Measurements from ENCODE around the gene AAK1. TPM values are rescaled to one million over a fixed set of nuclear protein-coding genes. Genes with fewer than 3 reads are reported as not detected.
"Not testable (repeated sequence)": the region's sequence is repeated elsewhere in the genome, so short reads cannot be mapped to it uniquely, and the experiment has no call there.

Gene AAK1
- total RNA-seq, 3 donors from 2014 or later = 37.9 to 54.0 (median 44.9) TPM

GRCh38 chr2:69575926-69576325 is 67.6 kb downstream of the AAK1 start:
- no peak overlapping the region for H3K27ac ChIP-seq
- no peak overlapping the region for H3K4me3 ChIP-seq
- intact Hi-C loops (cut with DNase I; ENCODE audit: low total_unique reads) = no loop called here
- H3K9me3 ChIP-seq = no peaks in the 10 kb centered on the region
- no peak for DNase-seq (ENCODE audit: low spot score in 2 of 2)
- H3K27me3 ChIP-seq = no peaks in the 10 kb centered on the region
- no peaks in the 10 kb centered on the region for H3K36me3 ChIP-seq
- peaks cover 0 to 4% of the 10 kb centered on the region in 2 donors for H3K4me1 ChIP-seq
- TF ChIP-seq POLR2A (IDR thresholded peaks at IDR 0.05) (no peak), POLR2AphosphoS5 (IDR thresholded peaks at IDR 0.05) (no peak)
- TF ChIP-seq, protein P1, sequence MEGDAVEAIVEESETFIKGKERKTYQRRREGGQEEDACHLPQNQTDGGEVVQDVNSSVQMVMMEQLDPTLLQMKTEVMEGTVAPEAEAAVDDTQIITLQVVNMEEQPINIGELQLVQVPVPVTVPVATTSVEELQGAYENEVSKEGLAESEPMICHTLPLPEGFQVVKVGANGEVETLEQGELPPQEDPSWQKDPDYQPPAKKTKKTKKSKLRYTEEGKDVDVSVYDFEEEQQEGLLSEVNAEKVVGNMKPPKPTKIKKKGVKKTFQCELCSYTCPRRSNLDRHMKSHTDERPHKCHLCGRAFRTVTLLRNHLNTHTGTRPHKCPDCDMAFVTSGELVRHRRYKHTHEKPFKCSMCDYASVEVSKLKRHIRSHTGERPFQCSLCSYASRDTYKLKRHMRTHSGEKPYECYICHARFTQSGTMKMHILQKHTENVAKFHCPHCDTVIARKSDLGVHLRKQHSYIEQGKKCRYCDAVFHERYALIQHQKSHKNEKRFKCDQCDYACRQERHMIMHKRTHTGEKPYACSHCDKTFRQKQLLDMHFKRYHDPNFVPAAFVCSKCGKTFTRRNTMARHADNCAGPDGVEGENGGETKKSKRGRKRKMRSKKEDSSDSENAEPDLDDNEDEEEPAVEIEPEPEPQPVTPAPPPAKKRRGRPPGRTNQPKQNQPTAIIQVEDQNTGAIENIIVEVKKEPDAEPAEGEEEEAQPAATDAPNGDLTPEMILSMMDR (IDR thresholded peaks at IDR 0.05) = no peak

DNA sequence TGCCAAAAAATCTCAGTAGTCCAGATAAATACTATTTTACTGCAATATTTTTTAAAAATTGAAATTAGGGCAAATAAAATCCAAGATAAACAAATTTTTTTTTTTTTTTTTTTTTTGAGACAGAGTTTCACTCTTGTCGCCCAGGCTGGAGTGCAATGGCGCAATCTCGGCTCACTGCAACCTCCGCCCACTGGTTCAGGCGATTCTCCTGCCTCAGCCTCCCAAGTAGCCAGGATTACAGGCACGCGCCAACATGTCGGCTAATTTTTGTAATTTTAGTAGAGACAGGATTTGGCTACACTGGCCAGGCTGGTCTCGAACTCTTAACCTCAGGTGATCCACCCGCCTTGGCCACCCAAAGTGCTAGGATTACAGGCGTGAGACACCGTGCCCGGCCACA is 68.2 kb downstream of the AAK1 start:
- DNase-seq (ENCODE audit: low spot score in 2 of 2); H3K36me3 ChIP-seq; H3K4me3 ChIP-seq; intact Hi-C loops (cut with DNase I; ENCODE audit: low total_unique reads); H3K4me1 ChIP-seq; H3K27ac ChIP-seq; H3K27me3 ChIP-seq; H3K9me3 ChIP-seq: not testable (repeated sequence)

- no peak for DNase-seq (ENCODE audit: low spot score in 2 of 2)
- TF ChIP-seq, protein P1 (IDR thresholded peaks at IDR 0.05) = no peak
- no peak for TF ChIP-seq POLR2A (IDR thresholded peaks at IDR 0.05)
- TF ChIP-seq POLR2AphosphoS5 (IDR thresholded peaks at IDR 0.05) = no peak
- peaks cover 0 to 4% of the 10 kb centered on the region in 2 donors for H3K4me1 ChIP-seq
- H3K36me3 ChIP-seq = no peaks in the 10 kb centered on the region
- no peaks in the 10 kb centered on the region for H3K9me3 ChIP-seq
- H3K4me3 ChIP-seq = no peak overlapping the region
- intact Hi-C loops (cut with DNase I; ENCODE audit: low total_unique reads) = no loop called here
- no peaks in the 10 kb centered on the region for H3K27me3 ChIP-seq
- H3K27ac ChIP-seq = no peak overlapping the region
Observed at GRCh38 chr2:69572641-69573040, 70.9 kb downstream of the AAK1 start.

GRCh38 chr2:69571189-69571588 is 72.3 kb downstream of the AAK1 start:
- no peak overlapping the region for H3K4me3 ChIP-seq
- DNase-seq (ENCODE audit: low spot score in 2 of 2) = no peak
- H3K36me3 ChIP-seq = no peaks in the 10 kb centered on the region
- intact Hi-C loops (cut with DNase I; ENCODE audit: low total_unique reads) = no loop called here
- TF ChIP-seq, protein P1 (IDR thresholded peaks at IDR 0.05) = no peak
- no peak for TF ChIP-seq POLR2A (IDR thresholded peaks at IDR 0.05)
- no peak for TF ChIP-seq POLR2AphosphoS5 (IDR thresholded peaks at IDR 0.05)
- H3K27me3 ChIP-seq = no peaks in the 10 kb centered on the region
- peaks cover 0 to 4% of the 10 kb centered on the region in 2 donors for H3K4me1 ChIP-seq
- no peaks in the 10 kb centered on the region for H3K9me3 ChIP-seq
- no peak overlapping the region for H3K27ac ChIP-seq

- intact Hi-C loops (cut with DNase I; ENCODE audit: low total_unique reads) = no loop called here
Observed at GRCh38 chr2:69570474-69570873, 73.1 kb downstream of the AAK1 start.

More at GRCh38 chr2:69570474-69570873, 73.1 kb downstream of the AAK1 start:
- no peak for DNase-seq (ENCODE audit: low spot score in 2 of 2)
- no peaks in the 10 kb centered on the region for H3K27me3 ChIP-seq
- H3K27ac ChIP-seq = no peak overlapping the region
- no peak overlapping the region for H3K4me3 ChIP-seq
- H3K9me3 ChIP-seq = no peaks in the 10 kb centered on the region
- no peak for TF ChIP-seq POLR2A (IDR thresholded peaks at IDR 0.05)
- TF ChIP-seq, protein P1 (IDR thresholded peaks at IDR 0.05) = no peak
- TF ChIP-seq POLR2AphosphoS5 (IDR thresholded peaks at IDR 0.05) = no peak
- H3K36me3 ChIP-seq = no peaks in the 10 kb centered on the region
- H3K4me1 ChIP-seq = peaks cover 0 to 4% of the 10 kb centered on the region in 2 donors

Data from breast epithelium (tissue), 4 donors.